Mesenchymal stem cell (in vitro differentiated cells and primary cell): Measurements from ENCODE around the gene SURF6.

ENCODE experiments used
- DNase-seq: peaks from one replicate; pipeline ENCODE4 v3.0.0-alpha.2; 2013
- H2AFZ ChIP-seq: one replicate; pipeline ENCODE4 v1.6.1; 2013; ENCODE audit warnings: low read depth, mild to moderate bottlenecking, control low read depth, inconsistent platforms, low read length, moderate library complexity
- H2AK5ac ChIP-seq: 2 replicates; pipeline ENCODE4 v1.6.1; 2013; ENCODE audit warnings: low read length, moderate library complexity, mild to moderate bottlenecking, inconsistent platforms; ENCODE audit not compliant: severe bottlenecking
- H2BK120ac ChIP-seq: one replicate; pipeline ENCODE4 v1.6.1; 2013; ENCODE audit warnings: low read depth, mild to moderate bottlenecking, inconsistent platforms, low read length, moderate library complexity
- H2BK12ac ChIP-seq, 2 experiments: one replicate each; pipeline ENCODE4 v1.6.1; 2013; ENCODE audit warnings: inconsistent platforms in 2 of 2, low read length in 2 of 2, mild to moderate bottlenecking in 2 of 2, moderate library complexity in 2 of 2, control low read depth in 1 of 2
- H2BK15ac ChIP-seq: one replicate; pipeline ENCODE4 v1.6.1; 2013; ENCODE audit warnings: mild to moderate bottlenecking, low read depth, inconsistent platforms; ENCODE audit not compliant: poor library complexity, severe bottlenecking
- H2BK5ac ChIP-seq: 2 replicates; pipeline ENCODE4 v1.6.1; 2013; ENCODE audit warnings: low read depth, mild to moderate bottlenecking, low read length, control low read depth, inconsistent platforms; ENCODE audit not compliant: poor library complexity, severe bottlenecking
- H3K14ac ChIP-seq, 2 experiments: one replicate each; pipeline ENCODE4 v1.6.1; 2013; ENCODE audit warnings: inconsistent platforms in 2 of 2, low read length in 2 of 2, control low read depth in 1 of 2, mild to moderate bottlenecking in 1 of 2, moderate library complexity in 1 of 2
- H3K18ac ChIP-seq, 2 experiments: one replicate each; pipeline ENCODE4 v1.6.1; 2013; ENCODE audit warnings: inconsistent platforms in 2 of 2, low read length in 2 of 2, control low read depth in 1 of 2, low read depth in 1 of 2, mild to moderate bottlenecking in 1 of 2
- H3K23ac ChIP-seq, 2 experiments: one replicate each; pipeline ENCODE4 v1.6.1; 2013; ENCODE audit warnings: inconsistent platforms in 2 of 2, low read length in 2 of 2, mild to moderate bottlenecking in 2 of 2, moderate library complexity in 2 of 2, control low read depth in 1 of 2
- H3K27ac ChIP-seq: 2 replicates; pipeline ENCODE4 v1.5.1; 2013; ENCODE audit warnings: mild to moderate bottlenecking, moderate library complexity, low read length, control low read depth, inconsistent platforms; ENCODE audit not compliant: poor library complexity, severe bottlenecking
- H3K27me3 ChIP-seq, 2 experiments: 2 replicates each; pipeline versions ENCODE4 v1.6.1 to v1.7.0; 2013; ENCODE audit warnings: low read length in 2 of 2, mild to moderate bottlenecking in 2 of 2, moderate library complexity in 2 of 2, control low read depth in 1 of 2, inconsistent platforms in 1 of 2; ENCODE audit not compliant: control insufficient read depth in 1 of 2, insufficient read depth in 1 of 2
- H3K36me3 ChIP-seq, 2 experiments: 2 replicates each; pipeline versions ENCODE4 v1.6.1 to v1.7.0; 2013; ENCODE audit warnings: low read length in 2 of 2, control low read depth in 1 of 2, inconsistent platforms in 1 of 2, low read depth in 1 of 2, mild to moderate bottlenecking in 1 of 2; ENCODE audit not compliant: insufficient read depth in 2 of 2, control insufficient read depth in 1 of 2
- H3K4ac ChIP-seq, 2 experiments: one replicate each; pipeline ENCODE4 v1.6.1; 2013; ENCODE audit warnings: inconsistent platforms in 2 of 2, low read length in 2 of 2, mild to moderate bottlenecking in 2 of 2, moderate library complexity in 2 of 2, control low read depth in 1 of 2, low read depth in 1 of 2
- H3K4me1 ChIP-seq: 2 replicates; pipeline ENCODE4 v1.6.1; 2013; ENCODE audit warnings: low read depth, low read length, control low read depth; ENCODE audit not compliant: control insufficient read depth, insufficient read depth
- H3K4me2 ChIP-seq: 2 replicates; pipeline ENCODE4 v1.6.1; 2013; ENCODE audit warnings: low read length, mild to moderate bottlenecking, inconsistent platforms; ENCODE audit not compliant: poor library complexity, severe bottlenecking
- H3K4me3 ChIP-seq, 2 experiments: 2 replicates each; pipeline versions ENCODE4 v1.5.1 to v1.7.0; 2013; ENCODE audit warnings: low read length in 2 of 2, mild to moderate bottlenecking in 2 of 2, control low read depth in 1 of 2, low read depth in 1 of 2; ENCODE audit not compliant: insufficient read depth in 1 of 2
- H3K79me1 ChIP-seq: replicated peaks from 2 replicates; pipeline ENCODE4 v1.6.1; 2013; ENCODE audit warnings: mild to moderate bottlenecking, control low read depth, low read length, inconsistent platforms; ENCODE audit not compliant: poor library complexity, severe bottlenecking
- H3K9ac ChIP-seq: 2 replicates; pipeline ENCODE4 v1.7.0; 2013; ENCODE audit warnings: mild to moderate bottlenecking, low read length, moderate library complexity
- H3K9me3 ChIP-seq: 2 replicates; pipeline ENCODE4 v1.7.0; 2013; ENCODE audit warnings: mild to moderate bottlenecking, low read length; ENCODE audit not compliant: control insufficient read depth
- H4K8ac ChIP-seq: one replicate; pipeline ENCODE4 v1.6.1; 2013; ENCODE audit warnings: inconsistent platforms, mild to moderate bottlenecking, low read length, moderate library complexity
- H4K91ac ChIP-seq: one replicate; pipeline ENCODE4 v1.6.1; 2013; ENCODE audit warnings: mild to moderate bottlenecking, low read length, inconsistent platforms
- WGBS: methylation state at CpG from one replicate; pipeline ENCODE4 v1.1.7; 2013; ENCODE audit warnings: mixed read lengths; 5-methylcytosine and 5-hydroxymethylcytosine counted together

Gene SURF6

DNA sequence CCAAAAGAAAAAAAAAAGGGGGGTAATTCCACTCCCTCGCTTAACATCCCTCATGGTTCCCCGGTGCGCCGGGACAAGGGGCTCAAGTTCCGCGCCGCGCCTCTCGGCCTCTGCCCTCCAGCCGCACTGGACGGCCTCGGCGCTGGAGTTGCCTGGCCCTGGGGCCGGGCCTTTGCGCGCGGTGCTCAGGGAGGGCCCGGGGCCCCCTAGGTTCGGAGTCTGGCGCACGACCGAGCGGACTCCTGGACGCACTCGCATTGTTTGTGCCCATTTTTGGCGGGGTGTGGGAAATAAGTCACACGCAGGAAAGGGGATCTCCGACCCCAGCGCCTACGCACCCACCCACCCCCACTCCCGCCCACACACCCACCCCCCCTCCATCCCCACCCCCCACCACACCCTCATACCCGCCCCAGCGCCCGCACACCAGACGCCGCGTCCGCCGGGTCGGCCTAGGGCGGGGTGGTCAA, 11.6 kb upstream of the SURF6 start:
- Histone ChIP-seq H2AK5ac (no peak overlapping the region), H4K8ac (peak overlapping the region; percentile 50), H3K4me3 (peak overlapping the region; percentile 80 to 99), H2BK15ac (no peak overlapping the region), H3K36me3 (peaks cover 70 to 74% of the 10 kb centered on the region in 2 experiments), H3K9ac (peak overlapping the region; percentile 100), H3K18ac (peak overlapping the region in 1 of 2 experiments; percentile 90), H3K27me3 (no peaks in the 10 kb centered on the region), H3K4me2 (peak overlapping the region; percentile 77), H3K79me1 (peaks cover 36% of the 10 kb centered on the region), H3K4ac (peak overlapping the region in 1 of 2 experiments; percentile 71), H2BK12ac (no peak overlapping the region), H2AFZ (peak overlapping the region; percentile 60), H3K4me1 (peaks cover 21% of the 10 kb centered on the region), H3K14ac (peak overlapping the region in 1 of 2 experiments; percentile 93), H2BK5ac (no peak overlapping the region), H3K27ac (peak overlapping the region; percentile 30), H3K23ac (peak overlapping the region in 1 of 2 experiments; percentile 63), H2BK120ac (peak overlapping the region; percentile 65), H3K9me3 (no peaks in the 10 kb centered on the region), H4K91ac (no peak overlapping the region)
- WGBS: under 1% methylated on average over 27 of the region's 41 CpGs
- DNase-seq: peak; percentile 51

DNA sequence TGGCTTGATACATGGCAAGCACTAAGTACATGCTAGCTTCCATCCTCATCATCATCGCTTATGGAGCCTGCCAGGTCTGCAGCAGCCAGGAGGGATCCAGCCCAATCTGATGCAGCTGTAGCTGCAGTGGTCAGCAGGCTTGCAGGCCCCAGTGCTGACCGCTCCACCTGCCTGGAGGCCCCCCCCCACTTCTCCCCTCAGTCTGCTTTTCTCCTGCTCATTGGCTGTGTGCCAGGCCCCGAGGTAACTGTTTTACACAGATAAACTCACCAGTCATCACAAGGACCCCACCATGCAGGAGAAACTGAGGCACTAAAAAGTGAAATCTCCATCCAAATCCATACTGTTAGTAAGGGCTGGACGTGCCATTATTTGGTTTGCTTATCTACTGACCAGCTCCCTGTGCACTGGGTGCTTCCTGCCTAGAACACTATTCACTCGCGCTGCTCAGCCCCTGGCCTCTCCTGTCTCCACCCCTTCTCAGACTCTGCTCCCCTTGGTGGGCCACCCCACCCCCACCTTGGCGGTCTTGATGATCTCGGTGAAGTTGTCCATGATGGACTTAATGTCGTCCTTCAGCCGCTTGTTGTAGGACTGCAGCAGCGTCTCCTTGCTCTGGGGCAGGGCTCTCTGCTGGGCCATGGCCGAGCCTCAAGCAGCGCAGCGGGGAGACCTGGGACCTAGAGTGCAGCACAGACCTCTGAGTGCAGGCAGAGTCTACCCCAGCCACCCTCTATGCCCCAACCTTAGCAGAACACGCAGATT, 10.2 kb upstream of the SURF6 start:
- Histone ChIP-seq H3K4me2 (peak overlapping the region; percentile 67), H3K9me3 (no peaks in the 10 kb centered on the region), H2AK5ac (no peak overlapping the region), H4K91ac (no peak overlapping the region), H4K8ac (no peak overlapping the region), H3K4me3 (peak overlapping the region; percentile 35 to 99), H3K9ac (peak overlapping the region; percentile 100), H3K18ac (peak overlapping the region in 1 of 2 experiments; percentile 37), H3K4ac (no peak overlapping the region), H3K23ac (no peak overlapping the region), H3K36me3 (peaks cover 70 to 74% of the 10 kb centered on the region in 2 experiments), H2BK15ac (no peak overlapping the region), H3K79me1 (peaks cover 41% of the 10 kb centered on the region), H2BK120ac (no peak overlapping the region), H2BK5ac (no peak overlapping the region), H3K27ac (peak overlapping the region; percentile 19), H3K4me1 (peaks cover 25% of the 10 kb centered on the region), H3K14ac (peak overlapping the region in 1 of 2 experiments; percentile 12), H2AFZ (no peak overlapping the region), H2BK12ac (no peak overlapping the region), H3K27me3 (no peaks in the 10 kb centered on the region)
- WGBS: 82% methylated on average over 15 of the region's 15 CpGs
- DNase-seq: no peak

DNA sequence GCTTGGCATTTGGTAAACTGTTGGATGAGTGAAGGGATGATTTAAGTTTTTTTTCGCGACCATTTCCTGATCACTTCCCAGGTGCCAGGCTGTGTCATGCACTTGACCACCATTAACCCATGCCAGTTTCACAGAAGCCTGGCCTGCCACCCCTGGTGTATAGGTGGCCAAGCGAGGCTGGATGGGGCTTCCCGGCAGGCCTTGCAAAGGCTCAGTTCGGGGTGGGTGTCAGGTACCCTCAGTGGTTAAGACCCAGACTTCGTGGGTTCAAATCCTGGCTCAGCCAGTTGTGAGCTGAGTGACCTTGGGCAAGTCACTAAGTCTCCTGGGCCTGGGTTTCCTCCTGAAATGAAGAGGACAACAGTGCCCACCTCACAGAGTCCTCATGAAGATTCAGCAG, 9.6 kb upstream of the SURF6 start:
- no peak overlapping the region for H2BK12ac ChIP-seq
- no peak overlapping the region for H2AFZ ChIP-seq
- peaks cover 25% of the 10 kb centered on the region for H3K4me1 ChIP-seq
- H3K14ac ChIP-seq: no peak overlapping the region
- H3K9ac ChIP-seq: peak overlapping the region; percentile 100
- no peak overlapping the region for H3K4me2 ChIP-seq
- peaks cover 41% of the 10 kb centered on the region for H3K79me1 ChIP-seq
- no peak overlapping the region for H2BK120ac ChIP-seq
- H3K18ac ChIP-seq: no peak overlapping the region
- no peak overlapping the region for H2BK5ac ChIP-seq
- no peak overlapping the region for H2BK15ac ChIP-seq
- no peaks in the 10 kb centered on the region for H3K9me3 ChIP-seq
- no peak for DNase-seq
- H3K27me3 ChIP-seq: no peaks in the 10 kb centered on the region
- H3K36me3 ChIP-seq: peaks cover 74% of the 10 kb centered on the region in 2 experiments
- no peak overlapping the region for H3K23ac ChIP-seq
- no peak overlapping the region for H3K4ac ChIP-seq
- no peak overlapping the region for H2AK5ac ChIP-seq
- no peak overlapping the region for H3K27ac ChIP-seq
- 97% methylated on average over 6 of the region's 6 CpGs for WGBS
- H4K91ac ChIP-seq: no peak overlapping the region
- H4K8ac ChIP-seq: no peak overlapping the region
- no peak overlapping the region for H3K4me3 ChIP-seq

DNA sequence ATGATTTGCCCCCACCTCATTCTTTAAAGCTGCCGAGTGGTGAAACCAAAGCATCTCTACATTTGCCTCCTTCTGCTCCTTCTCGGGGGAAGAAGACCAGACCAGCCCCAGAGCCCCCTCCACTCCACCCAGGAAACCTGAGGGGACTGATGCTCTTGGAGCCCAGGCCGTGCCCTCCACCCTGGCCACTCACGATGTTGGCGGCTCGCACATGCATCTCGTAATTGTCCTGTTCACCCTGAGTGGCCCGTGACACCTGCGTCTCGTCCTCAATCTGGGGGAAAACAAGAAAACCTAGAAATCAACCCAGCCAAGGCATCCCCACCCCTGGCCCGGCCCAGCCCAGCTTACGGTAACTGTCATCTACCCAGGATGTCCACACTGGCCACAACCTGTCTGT, 9.0 kb upstream of the SURF6 start:
- Histone ChIP-seq H3K27ac (no peak overlapping the region), H3K79me1 (peaks cover 41% of the 10 kb centered on the region), H3K4me2 (no peak overlapping the region), H3K36me3 (peaks cover 74% of the 10 kb centered on the region in 2 experiments), H4K91ac (no peak overlapping the region), H3K14ac (no peak overlapping the region), H3K4me3 (no peak overlapping the region), H2BK15ac (no peak overlapping the region), H3K27me3 (no peaks in the 10 kb centered on the region), H4K8ac (no peak overlapping the region), H3K18ac (no peak overlapping the region), H2AFZ (no peak overlapping the region), H2BK5ac (no peak overlapping the region), H2AK5ac (no peak overlapping the region), H3K9ac (no peak overlapping the region), H3K4ac (no peak overlapping the region), H2BK120ac (no peak overlapping the region), H3K9me3 (no peaks in the 10 kb centered on the region), H2BK12ac (no peak overlapping the region), H3K23ac (no peak overlapping the region), H3K4me1 (peaks cover 22% of the 10 kb centered on the region)
- 98% methylated on average over 12 of the region's 12 CpGs for WGBS
- no peak for DNase-seq
